Smooth muscle cell of the brain vasculature (primary cell): ENCODE data around the gene PRDX6.
A peak's percentile ranks its signal among the peaks of the same experiment; 100 is the strongest.
"Not testable (repeated sequence)": the region's sequence is repeated elsewhere in the genome, so short reads cannot be mapped to it uniquely, and the experiment has no call there.

Experiments used
- DNase-seq: peaks from one replicate; pipeline ENCODE4 v3.0.0-alpha.2; 2012; ENCODE audit warnings: low read depth, low spot score

PRDX6 gene

GRCh38 chr1:173467426-173467825, 9.7 kb upstream of the PRDX6 start:
- DNase-seq, result no peak

GRCh38 chr1:173469656-173470055, 7.5 kb upstream of the PRDX6 start:
- no peak for DNase-seq

GRCh38 chr1:173470608-173471007, 6.5 kb upstream of the PRDX6 start:
- no peak for DNase-seq

- no peak for DNase-seq
Observed at GRCh38 chr1:173473599-173474011, 3.5 kb upstream of the PRDX6 start.

GRCh38 chr1:173474097-173474779, 2.9 kb upstream of the PRDX6 start:
- DNase-seq, result no peak

- DNase-seq, result not testable (repeated sequence)
Observed at GRCh38 chr1:173474780-173475421, 2.2 kb upstream of the PRDX6 start.

GRCh38 chr1:173475564-173476196, 1.5 kb upstream of the PRDX6 start:
- DNase-seq, result no peak

GRCh38 chr1:173476197-173476664, 904 bp upstream of the PRDX6 start:
- DNase-seq, result no peak

- DNase-seq, result peak; percentile 46
Observed at GRCh38 chr1:173476665-173477285, 360 bp upstream of the PRDX6 start.

- no peak for DNase-seq
Observed at GRCh38 chr1:173478094-173478674, 1.0 kb downstream of the PRDX6 start.

- no peak for DNase-seq
Observed at GRCh38 chr1:173479649-173480048, 2.5 kb downstream of the PRDX6 start.

- no peak for DNase-seq
Observed at GRCh38 chr1:173481195-173481772, 4.1 kb downstream of the PRDX6 start.

GRCh38 chr1:173482683-173483082, 5.5 kb downstream of the PRDX6 start:
- no peak for DNase-seq

GRCh38 chr1:173484276-173484675, 7.1 kb downstream of the PRDX6 start:
- no peak for DNase-seq

GRCh38 chr1:173485401-173485800, 8.3 kb downstream of the PRDX6 start:
- DNase-seq, result no peak

- DNase-seq, result no peak
Observed at GRCh38 chr1:173488001-173488400, 10.9 kb downstream of the PRDX6 start.

GRCh38 chr1:173489149-173489600, 12.0 kb downstream of the PRDX6 start:
- DNase-seq, result no peak

GRCh38 chr1:173489929-173490328, 12.8 kb downstream of the PRDX6 start:
- no peak for DNase-seq

- no peak for DNase-seq
Observed at GRCh38 chr1:173491508-173491907, 14.4 kb downstream of the PRDX6 start.

GRCh38 chr1:173493125-173493524, 16.0 kb downstream of the PRDX6 start:
- DNase-seq, result not testable (repeated sequence)

GRCh38 chr1:173495609-173496267, 18.6 kb downstream of the PRDX6 start:
- no peak for DNase-seq
